SU-DHL-6 (cell line): Measurements from ENCODE around the gene TBC1D10A.

Source experiments
- H2AFZ ChIP-seq: fragments of 200-600 bp; sonication (generic); 2 replicates; pipeline ENCODE4 v1.6.1; 2014; ENCODE audit warnings: low read depth, mild to moderate bottlenecking, moderate library complexity, mixed read lengths, antibody characterized with exemption, low read length; ENCODE audit not compliant: severe bottlenecking
- H3F3A ChIP-seq: fragments of 200-600 bp; shearing (Covaris generic); 2 replicates; pipeline ENCODE4 v1.6.0; 2016; ENCODE audit warnings: antibody characterized with exemption, mild to moderate bottlenecking; ENCODE audit not compliant: insufficient read depth
- H3K27ac ChIP-seq: fragments of 200-600 bp; sonication (generic); 2 replicates; pipeline ENCODE4 v1.5.1; 2016; ENCODE audit warnings: low read depth, mild to moderate bottlenecking, low read length, moderate library complexity, mixed read lengths
- H3K27me3 ChIP-seq: fragments of 200-600 bp; sonication (generic), shearing (Covaris generic); 2 replicates; pipeline ENCODE4 v1.6.0; 2014; ENCODE audit warnings: mild to moderate bottlenecking, low read length
- H3K36me3 ChIP-seq: fragments of 200-600 bp; sonication (generic); 2 replicates; pipeline ENCODE4 v1.6.1; 2014; ENCODE audit warnings: mild to moderate bottlenecking, low read length, mixed read lengths
- H3K4me2 ChIP-seq: fragments of 300-600, 200-600 bp; shearing (Covaris generic), sonication (generic); 2 replicates; pipeline ENCODE4 v1.6.0; 2014; ENCODE audit warnings: low read length, low read depth, mild to moderate bottlenecking; ENCODE audit not compliant: poor library complexity, severe bottlenecking
- H3K4me3 ChIP-seq: fragments of 200-600 bp; sonication (generic); 2 replicates; pipeline ENCODE4 v1.5.1; 2014; ENCODE audit warnings: antibody characterized with exemption, low read length, mild to moderate bottlenecking, mixed read lengths; ENCODE audit not compliant: insufficient read depth, poor library complexity, severe bottlenecking
- H3K79me2 ChIP-seq: fragments of 200-600 bp; sonication (generic); 2 replicates; pipeline ENCODE4 v1.6.1; 2014; ENCODE audit warnings: mild to moderate bottlenecking, low read length, moderate library complexity; ENCODE audit not compliant: insufficient read depth
- H3K9ac ChIP-seq: fragments of 200-600 bp; sonication (generic); 2 replicates; pipeline ENCODE4 v1.7.0; 2014; ENCODE audit warnings: mild to moderate bottlenecking, low read length
- H3K9me2 ChIP-seq: fragments of 200-600 bp; sonication (generic); replicated peaks from 2 replicates; pipeline ENCODE4 v1.6.1; 2014; ENCODE audit warnings: low read length; ENCODE audit not compliant: insufficient read depth
- H3K9me3 ChIP-seq: fragments of 200-600 bp; sonication (generic); 2 replicates; pipeline ENCODE4 v1.6.1; 2014; ENCODE audit warnings: low read length, mixed read lengths; ENCODE audit not compliant: insufficient read depth
- H4K20me1 ChIP-seq: fragments of 200-600 bp; sonication (generic); 2 replicates; pipeline ENCODE4 v1.6.1; 2014; ENCODE audit warnings: low read depth, mild to moderate bottlenecking, antibody characterized with exemption, low read length, moderate library complexity, mixed read lengths
- CTCF ChIP-seq: fragments of 200-600 bp; sonication (generic); IDR thresholded peaks from one replicate; pipeline ENCODE4 v1.5.1; 2017; ENCODE audit warnings: antibody characterized with exemption, mild to moderate bottlenecking, low read length, moderate library complexity; ENCODE audit not compliant: insufficient read depth, poor library complexity, severe bottlenecking
- EZH2phosphoT487 ChIP-seq: fragments of 200-600 bp; sonication (generic), shearing (Covaris generic); conservative IDR thresholded peaks from 2 replicates; pipeline ENCODE4 v1.6.1; 2018; ENCODE audit warnings: mild to moderate bottlenecking, antibody characterized with exemption, low read length, moderate library complexity, mixed read lengths

Gene TBC1D10A

GRCh38 chr22:30267382-30268302 lies 59.1 kb downstream of the TBC1D10A start:
- H3K27me3 ChIP-seq = no peaks in the 10 kb centered on the region
- no peaks in the 10 kb centered on the region for H3K79me2 ChIP-seq
- no peak overlapping the region for H2AFZ ChIP-seq
- no peaks in the 10 kb centered on the region for H3F3A ChIP-seq
- no peaks in the 10 kb centered on the region for H4K20me1 ChIP-seq
- no peak overlapping the region for H3K9ac ChIP-seq
- no peaks in the 10 kb centered on the region for H3K9me2 ChIP-seq
- H3K4me2 ChIP-seq = no peak overlapping the region
- H3K4me3 ChIP-seq = no peak overlapping the region
- TF ChIP-seq EZH2phosphoT487 (no peak), CTCF (no peak)
- no peaks in the 10 kb centered on the region for H3K9me3 ChIP-seq
- H3K36me3 ChIP-seq = no peaks in the 10 kb centered on the region
- no peak overlapping the region for H3K27ac ChIP-seq

- TF ChIP-seq EZH2phosphoT487 (no peak), CTCF (no peak)
- H2AFZ ChIP-seq = no peak within 1 kb of the TSS
- no peaks in the 10 kb centered on the region for H4K20me1 ChIP-seq
- no peak within 1 kb of the TSS for H3K4me3 ChIP-seq
- no peak within 1 kb of the TSS for H3K9ac ChIP-seq
- H3K27me3 ChIP-seq = no peaks in the 10 kb centered on the region
- peak within 1 kb of the TSS; percentile 32 for H3K4me2 ChIP-seq
- no peaks in the 10 kb centered on the region for H3K36me3 ChIP-seq
- H3K9me3 ChIP-seq = no peaks in the 10 kb centered on the region
- no peaks in the 10 kb centered on the region for H3K9me2 ChIP-seq
- no peaks in the 10 kb centered on the region for H3F3A ChIP-seq
- H3K79me2 ChIP-seq = no peaks in the 10 kb centered on the region
- H3K27ac ChIP-seq = no peak within 1 kb of the TSS
Measured at GRCh38 chr22:30266445-30267381, 60.0 kb downstream of the TBC1D10A start, which contains the start of gene OSM. OSM (minus strand) TSS chr22:30266851; CDS start chr22:30266799, 52 bp downstream.

- no peaks in the 10 kb centered on the region for H3K9me3 ChIP-seq
- no peaks in the 10 kb centered on the region for H3K36me3 ChIP-seq
- H2AFZ ChIP-seq = no peak overlapping the region
- H3K27me3 ChIP-seq = no peaks in the 10 kb centered on the region
- no peak overlapping the region for H3K27ac ChIP-seq
- no peaks in the 10 kb centered on the region for H3F3A ChIP-seq
- H3K9ac ChIP-seq = no peak overlapping the region
- no peak for TF ChIP-seq CTCF
- TF ChIP-seq EZH2phosphoT487 = no peak
- H3K9me2 ChIP-seq = no peaks in the 10 kb centered on the region
- H3K4me3 ChIP-seq = no peak overlapping the region
- H3K4me2 ChIP-seq = peak overlapping the region; percentile 25
- H3K79me2 ChIP-seq = no peaks in the 10 kb centered on the region
- no peaks in the 10 kb centered on the region for H4K20me1 ChIP-seq
Measured at GRCh38 chr22:30265823-30266444, 60.8 kb downstream of the TBC1D10A start.
